PC-3 (cell line): ENCODE results near the gene PAWR. TPM values are rescaled to one million over a fixed set of nuclear protein-coding genes. Genes with fewer than 3 reads are reported as not detected.
A peak's percentile ranks its signal among the peaks of the same experiment; 100 is the strongest.
"Not testable (repeated sequence)": the region's sequence is repeated elsewhere in the genome, so short reads cannot be mapped to it uniquely, and the experiment has no call there.

Source experiments
- ATAC-seq: fragments of 200-7000 bp; cut with Tn5 transposase; 2 replicates; pipeline ENCODE4 v1.9.1; 2020; ENCODE audit warnings: mild to moderate bottlenecking, moderate library complexity
- BruUV-seq: library from RNA; stranded (reverse); fragments of 400-500 nt; replicated peaks from 2 replicates; lab custom pipeline; 2021; lab: Mats Ljungman, UMichigan
- CTCF ChIA-PET: fragments of 300-600 bp; sonication (Branson Sonifier 250); formaldehyde crosslinking; loops from one replicate; lab custom pipeline; 2022; ENCODE audit warnings: antibody characterized with exemption; lab: Charles Lee
- POLR2A ChIA-PET: fragments of 300-600 bp; sonication (Branson Sonifier 250); formaldehyde crosslinking; loops from one replicate; lab custom pipeline; 2022; ENCODE audit warnings: antibody characterized with exemption; ENCODE audit not compliant: unreplicated experiment; lab: Charles Lee
- DNase-seq: peaks from one replicate; pipeline ENCODE4 v3.0.0-alpha.2; 2015
- H2AFZ ChIP-seq: fragments of 300-600 bp; sonication (generic); 2 replicates; pipeline ENCODE4 v1.6.0; 2016; ENCODE audit warnings: antibody characterized with exemption, low read length
- H3F3A ChIP-seq: fragments of 300-600 bp; sonication (generic); one replicate; pipeline ENCODE4 v1.6.0; 2017; ENCODE audit warnings: antibody characterized with exemption, low read length, control low read depth, mild to moderate bottlenecking; ENCODE audit not compliant: unreplicated experiment
- H3K27ac ChIP-seq: fragments of 300-600 bp; sonication (generic); 2 replicates; pipeline ENCODE4 v1.5.1; 2016; ENCODE audit warnings: mild to moderate bottlenecking, low read length
- H3K27me3 ChIP-seq: fragments of 300-600 bp; sonication (generic); 2 replicates; pipeline ENCODE4 v1.6.1; 2016; ENCODE audit warnings: low read length, mixed read lengths
- H3K36me3 ChIP-seq: fragments of 300-600 bp; sonication (generic); 2 replicates; pipeline ENCODE4 v1.6.1; 2016; ENCODE audit warnings: low read depth, mixed run types, low read length, mixed read lengths
- H3K4me1 ChIP-seq: fragments of 300-600 bp; sonication (generic); 2 replicates; pipeline ENCODE4 v1.5.1; 2016; ENCODE audit warnings: low read length; ENCODE audit not compliant: insufficient read depth
- H3K4me2 ChIP-seq: fragments of 300-600 bp; sonication (generic); 2 replicates; pipeline ENCODE4 v1.6.0; 2016; ENCODE audit warnings: low read length
- H3K4me3 ChIP-seq: fragments of 300-600 bp; sonication (generic); 2 replicates; pipeline ENCODE4 v1.5.1; 2016; ENCODE audit warnings: mild to moderate bottlenecking, low read length, mixed read lengths
- H3K79me2 ChIP-seq: fragments of 300-600 bp; sonication (generic); 2 replicates; pipeline ENCODE4 v1.6.1; 2017; ENCODE audit warnings: low read length, mixed read lengths
- H3K9ac ChIP-seq: fragments of 300-600 bp; sonication (generic); 2 replicates; pipeline ENCODE4 v1.6.0; 2016; ENCODE audit warnings: mild to moderate bottlenecking, low read length
- H3K9me2 ChIP-seq: fragments of 300-600 bp; sonication (generic); replicated peaks from 2 replicates; pipeline ENCODE4 v1.6.1; 2016; ENCODE audit warnings: mixed run types, low read length, mixed read lengths
- H3K9me3 ChIP-seq: fragments of 300-600 bp; sonication (generic); 2 replicates; pipeline ENCODE4 v1.6.1; 2016; ENCODE audit warnings: low read length, mixed read lengths
- H4K20me1 ChIP-seq: fragments of 300-600 bp; sonication (generic); 2 replicates; pipeline ENCODE4 v1.6.1; 2016; ENCODE audit warnings: low read length, mixed read lengths
- EZH2 ChIP-seq: fragments of 300-600 bp; sonication (generic); IDR thresholded peaks from one replicate; pipeline ENCODE4 v1.6.1; 2017; ENCODE audit warnings: antibody characterized with exemption, mild to moderate bottlenecking, low read length; ENCODE audit not compliant: unreplicated experiment
- EZH2phosphoT487 ChIP-seq: fragments of 300-600 bp; sonication (generic); IDR thresholded peaks from 2 replicates; pipeline ENCODE4 v1.6.1; 2018; ENCODE audit warnings: mild to moderate bottlenecking, antibody characterized with exemption, low read length, borderline replicate concordance
- intact Hi-C: fragments of 100-400 bp; cut with micrococcal nuclease; formaldehyde crosslinking; loops from 2 replicates; pipeline ENCODE4 v1.9.0; 2023
- total RNA-seq: library from RNA; depleted of rRNA; stranded (reverse); fragments of >200 nt; gene quantifications from 2 replicates; pipeline ENCODE4 v1.2.3, GENCODE V29; 2014
- TF ChIP-seq, protein P1 (sequence below): fragments of 300-600 bp; sonication (generic); conservative IDR thresholded peaks from 2 replicates; pipeline ENCODE4 v1.5.1; 2017; ENCODE audit warnings: antibody characterized with exemption, low read depth, mild to moderate bottlenecking, low read length

The PAWR gene
- total RNA-seq, 1 experiment from 2014 or later = 141 TPM

DNA sequence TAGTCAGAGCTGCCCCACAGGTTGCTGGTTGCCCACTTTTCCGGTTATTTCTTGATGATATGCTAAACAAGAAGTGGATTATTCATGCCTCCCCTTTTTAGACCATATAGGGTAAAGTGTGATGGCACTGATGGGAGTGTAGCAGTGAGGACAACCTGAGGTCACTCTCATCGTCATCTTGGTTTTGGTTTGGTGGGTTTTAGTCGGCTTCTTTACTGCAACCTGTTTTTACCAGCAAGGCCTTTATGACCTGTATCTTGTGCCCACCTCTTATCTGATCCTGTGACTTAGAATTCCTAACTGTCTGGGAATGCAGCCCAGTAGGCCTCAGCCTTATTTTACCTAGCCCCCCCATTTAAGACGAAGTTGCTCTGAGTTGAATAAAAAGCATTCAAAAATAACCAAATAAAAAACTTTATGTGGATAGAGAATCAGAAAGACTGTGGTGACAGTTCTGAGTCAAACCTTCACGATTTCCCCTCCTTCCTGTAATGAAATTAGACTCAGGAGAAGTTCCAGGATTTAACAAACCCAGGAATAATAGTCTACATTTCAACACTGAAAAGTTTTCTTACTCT, 144.2 kb downstream of the PAWR start:
- H3K4me1 ChIP-seq = peaks cover 47% of the 10 kb centered on the region

DNA sequence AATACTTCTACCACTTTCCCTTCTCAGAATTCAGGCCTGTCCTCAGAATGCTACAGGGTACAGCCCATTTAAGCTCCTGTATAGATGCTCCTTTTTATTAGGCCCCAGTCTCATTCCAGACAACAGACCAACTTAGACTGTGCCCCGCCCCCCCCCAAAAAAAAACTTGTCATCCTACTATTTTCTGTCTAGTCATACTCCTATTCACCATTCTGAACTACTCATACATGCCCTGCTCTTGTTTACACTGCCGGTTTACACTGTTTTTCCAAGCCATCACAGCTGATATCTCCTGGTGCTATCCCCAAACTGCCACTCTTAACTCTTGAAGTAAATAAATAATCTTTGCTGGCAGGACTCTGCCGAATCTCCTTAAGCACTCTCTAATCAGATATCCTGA, 146.3 kb downstream of the PAWR start:
- BruUV-seq, H3K9me2 ChIP-seq, H3K79me2 ChIP-seq, H3K9ac ChIP-seq, H3F3A ChIP-seq, H3K36me3 ChIP-seq, POLR2A ChIA-PET, CTCF ChIA-PET, H3K27me3 ChIP-seq, ATAC-seq, H3K4me2 ChIP-seq, H3K9me3 ChIP-seq, H3K4me3 ChIP-seq, H2AFZ ChIP-seq, H4K20me1 ChIP-seq: not testable (repeated sequence)
- peak; percentile 43 for DNase-seq
- intact Hi-C loops = loop anchor here (10.0 kb wide), 1 partner anchor 390 kb away; the partner anchor contains the start of gene PPP1R12A
- Histone ChIP-seq H3K27ac (peak overlapping the region; percentile 39; the same call in 1 of the 2 replicates), H3K4me1 (peaks cover 41% of the 10 kb centered on the region)

More for the DNA sequence above, 144.2 kb downstream of the PAWR start:
- ChIA-PET POLR2A (interaction anchor here (0.6 to 1.6 kb wide), 7 partner anchors 14 to 1106 kb away, joined by 3 to 17 read pairs (median 7); partner anchors contain the start of gene PAWR), CTCF (interaction anchor here (0.7 to 1.8 kb wide), 4 partner anchors 38 to 192 kb away, joined by 3 to 25 read pairs (median 4); no protein-coding TSS in a partner anchor)
- H3K9me2 ChIP-seq = no peaks in the 10 kb centered on the region
- no peaks in the 10 kb centered on the region for H3K9me3 ChIP-seq
- H3K4me3 ChIP-seq = peak overlapping the region; percentile 33; the same call in 1 of the 2 replicates
- no peaks in the 10 kb centered on the region for H3K27me3 ChIP-seq
- intact Hi-C loops = loop anchor here (1.0 to 10.0 kb wide), 9 partner anchors 13 to 641 kb away; partner anchors contain the start of gene PPP1R12A
- TF ChIP-seq EZH2phosphoT487 (no peak), EZH2 (no peak)
- TF ChIP-seq, protein P1, sequence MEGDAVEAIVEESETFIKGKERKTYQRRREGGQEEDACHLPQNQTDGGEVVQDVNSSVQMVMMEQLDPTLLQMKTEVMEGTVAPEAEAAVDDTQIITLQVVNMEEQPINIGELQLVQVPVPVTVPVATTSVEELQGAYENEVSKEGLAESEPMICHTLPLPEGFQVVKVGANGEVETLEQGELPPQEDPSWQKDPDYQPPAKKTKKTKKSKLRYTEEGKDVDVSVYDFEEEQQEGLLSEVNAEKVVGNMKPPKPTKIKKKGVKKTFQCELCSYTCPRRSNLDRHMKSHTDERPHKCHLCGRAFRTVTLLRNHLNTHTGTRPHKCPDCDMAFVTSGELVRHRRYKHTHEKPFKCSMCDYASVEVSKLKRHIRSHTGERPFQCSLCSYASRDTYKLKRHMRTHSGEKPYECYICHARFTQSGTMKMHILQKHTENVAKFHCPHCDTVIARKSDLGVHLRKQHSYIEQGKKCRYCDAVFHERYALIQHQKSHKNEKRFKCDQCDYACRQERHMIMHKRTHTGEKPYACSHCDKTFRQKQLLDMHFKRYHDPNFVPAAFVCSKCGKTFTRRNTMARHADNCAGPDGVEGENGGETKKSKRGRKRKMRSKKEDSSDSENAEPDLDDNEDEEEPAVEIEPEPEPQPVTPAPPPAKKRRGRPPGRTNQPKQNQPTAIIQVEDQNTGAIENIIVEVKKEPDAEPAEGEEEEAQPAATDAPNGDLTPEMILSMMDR = no peak
- H2AFZ ChIP-seq = peak overlapping the region; percentile 11; the same call in 1 of the 2 replicates
- H3K79me2 ChIP-seq = no peaks in the 10 kb centered on the region
- ATAC-seq (peak; percentile 47), DNase-seq (peak; percentile 84)
- H3F3A ChIP-seq = peaks cover 4% of the 10 kb centered on the region
- BruUV-seq = TSS peak; percentile 63
- H3K4me2 ChIP-seq = peak overlapping the region; percentile 65
- peak overlapping the region; percentile 63 for H3K9ac ChIP-seq
- H3K36me3 ChIP-seq = peaks cover 2% of the 10 kb centered on the region; the same call in 1 of the 2 replicates
- no peaks in the 10 kb centered on the region for H4K20me1 ChIP-seq
- peak overlapping the region; percentile 97 for H3K27ac ChIP-seq

DNA sequence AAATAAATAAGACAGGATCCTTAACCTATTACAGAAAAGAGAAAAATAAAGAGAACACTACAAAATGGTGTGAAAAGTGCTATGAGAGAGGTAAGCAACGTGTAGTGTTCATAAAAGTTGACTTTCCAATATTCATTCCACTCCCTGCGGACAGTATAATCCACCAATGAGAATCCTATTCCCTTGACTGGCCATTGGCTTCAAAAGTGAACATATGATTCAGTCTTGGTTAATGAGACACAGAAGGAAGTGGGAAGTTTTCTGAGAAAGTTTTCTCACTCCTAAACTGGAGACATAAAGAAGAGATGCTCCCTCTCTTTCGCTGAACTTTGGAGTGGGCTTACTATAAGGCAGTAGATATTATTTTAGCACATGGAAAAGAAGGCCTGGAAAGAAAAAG, 153.1 kb downstream of the PAWR start:
- POLR2A ChIA-PET = no interaction called here
- TF ChIP-seq EZH2phosphoT487 (no peak), EZH2 (no peak)
- TF ChIP-seq, protein P1 = no peak
- no peaks in the 10 kb centered on the region for H3K79me2 ChIP-seq
- no peak overlapping the region for H3K27ac ChIP-seq
- BruUV-seq = no TSS peak
- H3K9ac ChIP-seq = no peak overlapping the region
- ATAC-seq (no peak), DNase-seq (no peak)
- no peaks in the 10 kb centered on the region for H3K9me2 ChIP-seq
- H3K9me3 ChIP-seq = no peaks in the 10 kb centered on the region
- CTCF ChIA-PET = no interaction called here
- H3K36me3 ChIP-seq = no peaks in the 10 kb centered on the region
- no peak overlapping the region for H3K4me2 ChIP-seq
- intact Hi-C loops = no loop called here
- no peaks in the 10 kb centered on the region for H3F3A ChIP-seq
- no peaks in the 10 kb centered on the region for H3K27me3 ChIP-seq
- H4K20me1 ChIP-seq = no peaks in the 10 kb centered on the region
- H2AFZ ChIP-seq = no peak overlapping the region
- H3K4me3 ChIP-seq = no peak overlapping the region
- peaks cover 17% of the 10 kb centered on the region for H3K4me1 ChIP-seq
